Panc1 (cell line): Measurements from ENCODE around the gene APBB3. TPM values are rescaled to one million over a fixed set of nuclear protein-coding genes. Genes with fewer than 3 reads are reported as not detected.

Experiments used
- ATAC-seq: fragments of 200-7000 bp; cut with Tn5 transposase; 2 replicates; pipeline ENCODE4 v1.9.1; 2020; ENCODE audit warnings: mild to moderate bottlenecking, moderate library complexity
- BruUV-seq: library from RNA; stranded (reverse); fragments of 400-500 nt; replicated peaks from 2 replicates; lab custom pipeline; 2021; lab: Mats Ljungman, UMichigan
- CTCF ChIA-PET: fragments of 300-600 bp; sonication (Branson Sonifier 250); formaldehyde crosslinking; loops from one replicate; lab custom pipeline; 2022; ENCODE audit warnings: antibody characterized with exemption; lab: Charles Lee
- POLR2A ChIA-PET: fragments of 300-600 bp; sonication (Branson Sonifier 250); formaldehyde crosslinking; loops from one replicate; lab custom pipeline; 2022; ENCODE audit warnings: antibody characterized with exemption; lab: Charles Lee
- DNase-seq: peaks from one replicate; pipeline ENCODE4 v3.0.0-alpha.2; 2010; ENCODE audit warnings: low read depth, low spot score
- H3K27ac ChIP-seq: 2 replicates; pipeline ENCODE4 v1.5.1; 2011; ENCODE audit warnings: mild to moderate bottlenecking, low read length, inconsistent platforms
- H3K27me3 ChIP-seq: fragments of 200-500 bp; sonication (Bioruptor generic); 2 replicates; pipeline ENCODE4 v1.6.0; 2014; ENCODE audit warnings: low read length, inconsistent platforms; ENCODE audit not compliant: control insufficient read depth, insufficient read depth
- H3K36me3 ChIP-seq: fragments of 200-500 bp; sonication (Bioruptor generic); 2 replicates; pipeline ENCODE4 v1.5.1; 2014; ENCODE audit warnings: inconsistent platforms, mild to moderate bottlenecking, low read length, moderate library complexity; ENCODE audit not compliant: control insufficient read depth, insufficient read depth
- H3K4me1 ChIP-seq: 2 replicates; pipeline ENCODE4 v1.5.1; 2011; ENCODE audit warnings: inconsistent platforms, mild to moderate bottlenecking, low read length, moderate library complexity; ENCODE audit not compliant: control insufficient read depth, insufficient read depth
- H3K4me3 ChIP-seq, 2 experiments: 2 replicates each; pipeline ENCODE4 v1.5.1; 2011 to 2012; ENCODE audit warnings: low read depth in 2 of 2, low read length in 2 of 2, mild to moderate bottlenecking in 2 of 2, inconsistent platforms in 1 of 2, moderate library complexity in 1 of 2
- H3K9me3 ChIP-seq: fragments of 200-500 bp; sonication (Bioruptor generic); 2 replicates; pipeline ENCODE4 v1.5.1; 2014; ENCODE audit warnings: low read depth, mild to moderate bottlenecking, inconsistent platforms, low read length, moderate library complexity; ENCODE audit not compliant: control insufficient read depth, insufficient read depth
- CTCF ChIP-seq: fragments of 450-650 bp; IDR thresholded peaks from 2 replicates; pipeline ENCODE4 v1.5.1; 2017; ENCODE audit warnings: mild to moderate bottlenecking
- POLR2AphosphoS5 ChIP-seq: IDR thresholded peaks from 2 replicates; pipeline ENCODE4 v1.6.1; 2012; ENCODE audit warnings: mild to moderate bottlenecking, low read depth, low read length, moderate library complexity
- REST ChIP-seq, 2 experiments: IDR thresholded peaks; 2 replicates each; pipeline ENCODE4 v1.6.1; 2011 to 2012; ENCODE audit warnings: low read depth in 2 of 2, control low read depth in 1 of 2, low read length in 1 of 2, mild to moderate bottlenecking in 1 of 2, moderate library complexity in 1 of 2; ENCODE audit not compliant: insufficient read depth in 1 of 2
- SIN3A ChIP-seq: IDR thresholded peaks from 2 replicates; pipeline ENCODE4 v1.6.1; 2012; ENCODE audit warnings: low read depth, mild to moderate bottlenecking, low read length, moderate library complexity, borderline replicate concordance; ENCODE audit not compliant: insufficient read depth
- TCF7L2 ChIP-seq: IDR thresholded peaks from 2 replicates; pipeline ENCODE4 v1.6.1; 2011; ENCODE audit warnings: mild to moderate bottlenecking, low read depth, low read length, inconsistent platforms
- in situ Hi-C: cut with HindIII; loops from 2 replicates; pipeline ENCODE4 v1.10.0; 2016; ENCODE audit warnings: low sequenced_read_pairs, low pct_unique_long_range_greater_than_20kb
- intact Hi-C: fragments of 100-400 bp; cut with micrococcal nuclease; formaldehyde crosslinking; loops from one replicate; pipeline ENCODE4 v1.10.0; 2022; ENCODE audit not compliant: unreplicated experiment
- total RNA-seq: library from RNA; stranded (reverse); gene quantifications from one replicate; pipeline ENCODE4 v1.2.1, GENCODE V29; 2021; ENCODE audit not compliant: unreplicated experiment

The APBB3 gene
- total RNA-seq, 1 experiment from 2014 or later = 28.6 TPM

- POLR2A ChIA-PET = no interaction called here
- in situ Hi-C loops = no loop called here
These were observed 42.6 kb upstream of the APBB3 start for GRCh38 chr5:140607031-140607430.

GRCh38 chr5:140605879-140606278 lies 41.5 kb upstream of the APBB3 start:
- in situ Hi-C loops (no loop called here), intact Hi-C loops (no loop called here)
- Histone ChIP-seq H3K27ac (no peak overlapping the region), H3K36me3 (no peaks in the 10 kb centered on the region), H3K4me3 (no peak overlapping the region), H3K4me1 (no peaks in the 10 kb centered on the region), H3K27me3 (no peaks in the 10 kb centered on the region), H3K9me3 (no peaks in the 10 kb centered on the region)
- DNase-seq (no peak), ATAC-seq (no peak)
- ChIA-PET CTCF (no interaction called here), POLR2A (no interaction called here)
- BruUV-seq = no TSS peak
- TF ChIP-seq TCF7L2 (no peak), POLR2AphosphoS5 (no peak), CTCF (no peak), REST (IDR thresholded peaks at IDR 0.05; ENCODE audit: insufficient read depth in 1 of 2, low read depth in 2 of 2, low read length in 1 of 2) (no peak), SIN3A (no peak)

More at GRCh38 chr5:140607031-140607430, 42.6 kb upstream of the APBB3 start:
- intact Hi-C loops = no loop called here
- ATAC-seq (no peak), DNase-seq (no peak)
- Histone ChIP-seq H3K36me3 (no peaks in the 10 kb centered on the region), H3K27ac (no peak overlapping the region), H3K4me1 (no peaks in the 10 kb centered on the region), H3K4me3 (no peak overlapping the region), H3K27me3 (no peaks in the 10 kb centered on the region), H3K9me3 (no peaks in the 10 kb centered on the region)
- no TSS peak for BruUV-seq
- TF ChIP-seq POLR2AphosphoS5 (no peak), REST (IDR thresholded peaks at IDR 0.05; ENCODE audit: insufficient read depth in 1 of 2, low read depth in 2 of 2, low read length in 1 of 2) (no peak), SIN3A (no peak), TCF7L2 (no peak), CTCF (no peak)
- CTCF ChIA-PET = interaction anchor here (0.7 kb wide), 1 partner anchor 13 kb away, joined by 3 read pairs; no protein-coding TSS in a partner anchor
